Calu3 (cell line): ENCODE data around the gene MUSK. TPM values are rescaled to one million over a fixed set of nuclear protein-coding genes. Genes with fewer than 3 reads are reported as not detected.
A peak's percentile ranks its signal among the peaks of the same experiment; 100 is the strongest.

Source experiments
- Bru-seq: library from RNA; stranded (reverse); fragments of 400-500 nt; gene quantifications from one replicate; lab custom pipeline; 2021; lab: Mats Ljungman, UMichigan
- BruChase-seq, 2 experiments: library from RNA; stranded (reverse); fragments of 400-500 nt; gene quantifications; one replicate each; lab custom pipeline; 2021; lab: Mats Ljungman, UMichigan
- BruUV-seq: library from RNA; stranded (reverse); fragments of 400-500 nt; replicated peaks from 2 replicates; lab custom pipeline; 2021; lab: Mats Ljungman, UMichigan
- CTCF ChIA-PET: fragments of 300-600 bp; sonication (Branson Sonifier 250); formaldehyde crosslinking; loops from one replicate; lab custom pipeline; 2022; ENCODE audit warnings: antibody characterized with exemption; lab: Charles Lee
- DNase-seq: peaks from one replicate; pipeline ENCODE4 v3.0.0; 2022
- H3K27ac Mint-ChIP-seq: one replicate; pipeline ENCODE4 v1.8.0; 2022; ENCODE audit warnings: mixed read lengths; ENCODE audit not compliant: unreplicated experiment
- H3K27me3 Mint-ChIP-seq: one replicate; pipeline ENCODE4 v1.8.0; 2022; ENCODE audit warnings: mixed read lengths; ENCODE audit not compliant: unreplicated experiment
- H3K36me3 Mint-ChIP-seq: one replicate; pipeline ENCODE4 v1.8.0; 2022; ENCODE audit warnings: mild to moderate bottlenecking, moderate library complexity, mixed read lengths; ENCODE audit not compliant: insufficient read depth, unreplicated experiment
- H3K4me1 Mint-ChIP-seq: one replicate; pipeline ENCODE4 v1.8.0; 2022; ENCODE audit warnings: mild to moderate bottlenecking, low read depth, mixed read lengths; ENCODE audit not compliant: unreplicated experiment
- H3K4me3 Mint-ChIP-seq: one replicate; pipeline ENCODE4 v1.8.0; 2022; ENCODE audit warnings: mild to moderate bottlenecking, low read depth, moderate library complexity, mixed read lengths; ENCODE audit not compliant: unreplicated experiment
- H3K9me3 Mint-ChIP-seq: one replicate; pipeline ENCODE4 v1.8.0; 2022; ENCODE audit warnings: low read depth, mixed read lengths; ENCODE audit not compliant: unreplicated experiment
- intact Hi-C: fragments of 100-400 bp; cut with micrococcal nuclease; formaldehyde crosslinking; loops from one replicate; pipeline ENCODE4 v1.10.0; 2022; ENCODE audit not compliant: unreplicated experiment
- long read RNA-seq: library from polyadenylated mRNA; stranded (forward); transcript quantifications from one replicate; pipeline ENCODE4 v2.0.0, GENCODE V29; 2022
- total RNA-seq: library from RNA; stranded (reverse); gene quantifications from 2 replicates; pipeline ENCODE4 v1.2.3, GENCODE V29; 2022
- TF ChIP-seq, protein P1 (sequence below): fragments of 200-600 bp; IDR thresholded peaks from one replicate; pipeline ENCODE4 v1.8.0; 2022; ENCODE audit warnings: antibody characterized with exemption; ENCODE audit not compliant: unreplicated experiment

Gene MUSK
- total RNA-seq (not detected in 2 replicates), Bru-seq, nascent RNA (percentile 2 among the genes with signal in this experiment), BruChase-seq, experiment 1, labeled RNA remaining after a 6-hour chase (percentile 3 among the genes with signal in this experiment), BruChase-seq, experiment 2, labeled RNA remaining after a 2-hour chase (percentile 3 among the genes with signal in this experiment)
- long read RNA-seq, partial matches to known transcripts = 0 of 3 reads
- long read RNA-seq, other reads (novel, unspliced or antisense) = 3 of 3 reads

- Mint-ChIP-seq H3K4me1 (no peaks in the 10 kb centered on the region), H3K27ac (no peak within 1 kb of the TSS), H3K27me3 (no peaks in the 10 kb centered on the region), H3K9me3 (no peaks in the 10 kb centered on the region), H3K36me3 (no peaks in the 10 kb centered on the region), H3K4me3 (no peak within 1 kb of the TSS)
- no TSS peak for BruUV-seq
- DNase-seq = no peak
- CTCF ChIA-PET = no interaction called here
- intact Hi-C loops = no loop called here
- TF ChIP-seq, protein P1, sequence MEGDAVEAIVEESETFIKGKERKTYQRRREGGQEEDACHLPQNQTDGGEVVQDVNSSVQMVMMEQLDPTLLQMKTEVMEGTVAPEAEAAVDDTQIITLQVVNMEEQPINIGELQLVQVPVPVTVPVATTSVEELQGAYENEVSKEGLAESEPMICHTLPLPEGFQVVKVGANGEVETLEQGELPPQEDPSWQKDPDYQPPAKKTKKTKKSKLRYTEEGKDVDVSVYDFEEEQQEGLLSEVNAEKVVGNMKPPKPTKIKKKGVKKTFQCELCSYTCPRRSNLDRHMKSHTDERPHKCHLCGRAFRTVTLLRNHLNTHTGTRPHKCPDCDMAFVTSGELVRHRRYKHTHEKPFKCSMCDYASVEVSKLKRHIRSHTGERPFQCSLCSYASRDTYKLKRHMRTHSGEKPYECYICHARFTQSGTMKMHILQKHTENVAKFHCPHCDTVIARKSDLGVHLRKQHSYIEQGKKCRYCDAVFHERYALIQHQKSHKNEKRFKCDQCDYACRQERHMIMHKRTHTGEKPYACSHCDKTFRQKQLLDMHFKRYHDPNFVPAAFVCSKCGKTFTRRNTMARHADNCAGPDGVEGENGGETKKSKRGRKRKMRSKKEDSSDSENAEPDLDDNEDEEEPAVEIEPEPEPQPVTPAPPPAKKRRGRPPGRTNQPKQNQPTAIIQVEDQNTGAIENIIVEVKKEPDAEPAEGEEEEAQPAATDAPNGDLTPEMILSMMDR = no peak
Observed at GRCh38 chr9:110668570-110669167, at the start of gene MUSK. Gene MUSK (plus strand): TSS chr9:110668791. CDS start chr9:110668905, 114 bp downstream.

DNA sequence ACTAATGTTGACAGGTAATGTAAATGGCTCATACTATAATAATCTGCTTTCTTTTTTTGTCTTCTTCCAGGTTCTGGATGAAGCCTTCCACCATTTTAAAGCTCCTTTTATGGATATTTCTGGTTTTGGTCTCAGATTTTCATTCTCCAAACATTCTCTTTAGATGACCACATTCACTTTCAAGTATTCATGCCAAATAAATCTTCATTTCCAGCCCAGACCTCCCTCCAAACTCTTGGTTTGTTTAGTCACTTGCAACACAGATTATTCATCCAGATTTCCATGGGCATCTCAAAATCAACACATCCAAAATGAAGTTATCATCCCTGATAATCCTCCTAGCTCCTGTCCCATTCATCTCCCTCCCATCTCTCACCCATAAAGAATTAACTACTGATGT is 48.8 kb upstream of the MUSK start:
- no TSS peak for BruUV-seq
- TF ChIP-seq, protein P1 = no peak
- no peaks in the 10 kb centered on the region for H3K4me1 Mint-ChIP-seq
- H3K27me3 Mint-ChIP-seq = no peaks in the 10 kb centered on the region
- CTCF ChIA-PET = no interaction called here
- H3K27ac Mint-ChIP-seq = no peak overlapping the region
- H3K4me3 Mint-ChIP-seq = no peak overlapping the region
- no peaks in the 10 kb centered on the region for H3K36me3 Mint-ChIP-seq
- H3K9me3 Mint-ChIP-seq = no peaks in the 10 kb centered on the region
- no peak for DNase-seq
- intact Hi-C loops = loop anchor here (5.0 kb wide), 2 partner anchors 193 to 438 kb away; no protein-coding TSS in a partner anchor

DNA sequence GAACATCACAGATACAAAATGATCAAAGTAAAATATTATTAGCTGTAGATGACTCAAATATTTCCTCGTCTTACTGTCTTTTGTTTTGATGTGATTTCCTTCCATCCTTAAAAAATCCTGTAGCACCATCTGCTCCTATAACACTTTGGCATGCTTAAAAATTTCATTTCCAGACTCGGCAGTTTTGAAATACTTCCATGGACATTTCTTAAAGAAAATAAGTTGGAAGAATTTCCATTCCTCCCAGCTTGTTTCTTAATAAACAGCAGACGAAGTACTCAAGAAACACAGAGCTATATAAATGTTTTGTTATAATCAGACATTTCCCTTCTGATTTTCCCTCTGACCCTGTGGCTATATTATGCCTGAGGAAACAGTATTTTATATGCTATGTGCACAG is 47.9 kb upstream of the MUSK start:
- TF ChIP-seq, protein P1 = no peak
- DNase-seq = no peak
- Mint-ChIP-seq H3K9me3 (no peaks in the 10 kb centered on the region), H3K36me3 (no peaks in the 10 kb centered on the region), H3K27me3 (no peaks in the 10 kb centered on the region), H3K27ac (no peak overlapping the region), H3K4me1 (no peaks in the 10 kb centered on the region), H3K4me3 (no peak overlapping the region)
- no TSS peak for BruUV-seq
- CTCF ChIA-PET = no interaction called here
- intact Hi-C loops = loop anchor here (5.0 kb wide), 2 partner anchors 193 to 438 kb away; no protein-coding TSS in a partner anchor

GRCh38 chr9:110622368-110622767 is 46.2 kb upstream of the MUSK start:
- Mint-ChIP-seq H3K9me3 (no peaks in the 10 kb centered on the region), H3K27me3 (no peaks in the 10 kb centered on the region), H3K4me1 (peaks cover 9% of the 10 kb centered on the region), H3K4me3 (no peak overlapping the region), H3K27ac (no peak overlapping the region), H3K36me3 (no peaks in the 10 kb centered on the region)
- CTCF ChIA-PET = no interaction called here
- TF ChIP-seq, protein P1 = no peak
- no TSS peak for BruUV-seq
- DNase-seq = no peak
- intact Hi-C loops = loop anchor here (5.0 kb wide), 2 partner anchors 195 to 440 kb away; no protein-coding TSS in a partner anchor
